ENCODE measurements around the gene LRRTM4. TPM values are rescaled to one million over a fixed set of nuclear protein-coding genes. Genes with fewer than 3 reads are reported as not detected.

The LRRTM4 gene
- total and polyA plus RNA-seq, 2 experiments from 2014 or later, result 8.5 to 15.4 TPM

DNA sequence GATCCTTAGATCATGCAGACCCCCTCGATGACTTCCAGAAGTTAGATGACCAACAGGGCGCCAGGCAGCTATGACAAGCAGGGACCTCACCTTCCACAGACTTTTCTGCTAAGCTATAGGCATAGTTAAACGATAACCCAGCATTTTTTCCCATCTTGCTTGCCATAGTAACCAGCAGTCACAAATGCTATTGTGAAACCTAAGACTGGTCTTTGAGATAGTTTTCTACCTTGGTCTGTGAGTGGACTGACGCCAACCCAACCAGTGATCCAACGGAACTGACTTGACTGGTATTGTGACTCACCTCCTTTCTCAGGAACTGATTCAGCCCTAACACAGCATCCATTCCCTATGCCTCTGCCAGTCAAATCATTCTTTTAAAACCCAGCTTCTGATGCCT is 361.2 kb downstream of the LRRTM4 start:
- H3K27ac ChIP-seq, result no peak overlapping the region
- no peaks in the 10 kb centered on the region for H3K9me3 ChIP-seq (ENCODE audit: low read depth)
- TF ChIP-seq, protein P1, sequence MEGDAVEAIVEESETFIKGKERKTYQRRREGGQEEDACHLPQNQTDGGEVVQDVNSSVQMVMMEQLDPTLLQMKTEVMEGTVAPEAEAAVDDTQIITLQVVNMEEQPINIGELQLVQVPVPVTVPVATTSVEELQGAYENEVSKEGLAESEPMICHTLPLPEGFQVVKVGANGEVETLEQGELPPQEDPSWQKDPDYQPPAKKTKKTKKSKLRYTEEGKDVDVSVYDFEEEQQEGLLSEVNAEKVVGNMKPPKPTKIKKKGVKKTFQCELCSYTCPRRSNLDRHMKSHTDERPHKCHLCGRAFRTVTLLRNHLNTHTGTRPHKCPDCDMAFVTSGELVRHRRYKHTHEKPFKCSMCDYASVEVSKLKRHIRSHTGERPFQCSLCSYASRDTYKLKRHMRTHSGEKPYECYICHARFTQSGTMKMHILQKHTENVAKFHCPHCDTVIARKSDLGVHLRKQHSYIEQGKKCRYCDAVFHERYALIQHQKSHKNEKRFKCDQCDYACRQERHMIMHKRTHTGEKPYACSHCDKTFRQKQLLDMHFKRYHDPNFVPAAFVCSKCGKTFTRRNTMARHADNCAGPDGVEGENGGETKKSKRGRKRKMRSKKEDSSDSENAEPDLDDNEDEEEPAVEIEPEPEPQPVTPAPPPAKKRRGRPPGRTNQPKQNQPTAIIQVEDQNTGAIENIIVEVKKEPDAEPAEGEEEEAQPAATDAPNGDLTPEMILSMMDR (IDR thresholded peaks at IDR 0.05; ENCODE audit: low read depth, low read length), result no peak
- no peak overlapping the region for H3K4me3 ChIP-seq
- peaks cover 4% of the 10 kb centered on the region for H3K4me1 ChIP-seq (ENCODE audit: low read depth)
- no peaks in the 10 kb centered on the region for H3K27me3 ChIP-seq
- H3K36me3 ChIP-seq, result no peaks in the 10 kb centered on the region
- peak in 1 of 2 donors; percentile 3 for DNase-seq (ENCODE audit: low read depth in 1 of 2, low spot score in 1 of 2)

DNA sequence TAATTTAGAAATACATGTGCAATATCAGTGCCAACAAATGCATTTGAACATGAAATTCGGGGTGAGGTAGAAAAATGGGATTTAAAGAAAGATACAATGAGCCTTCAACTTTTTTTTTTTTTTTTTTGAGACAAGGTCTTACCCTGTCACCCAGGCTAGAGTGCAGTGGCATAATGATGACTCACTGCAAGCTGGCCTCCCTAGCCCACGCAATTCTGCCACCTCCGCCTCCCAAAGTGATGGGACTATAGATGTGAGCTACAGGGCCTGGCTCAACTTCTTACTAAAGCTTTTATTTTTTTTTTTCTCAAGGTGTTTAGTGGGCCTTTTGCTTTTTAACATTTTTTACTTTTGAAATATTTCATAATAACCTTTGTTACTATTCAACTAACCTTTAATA is 365.6 kb downstream of the LRRTM4 start:
- Histone ChIP-seq H3K36me3 (no peaks in the 10 kb centered on the region), H3K4me1 (ENCODE audit: low read depth) (peaks cover 4% of the 10 kb centered on the region), H3K27me3 (no peaks in the 10 kb centered on the region), H3K4me3 (no peak overlapping the region), H3K27ac (no peak overlapping the region), H3K9me3 (ENCODE audit: low read depth) (no peaks in the 10 kb centered on the region)
- TF ChIP-seq, protein P1 (IDR thresholded peaks at IDR 0.05; ENCODE audit: low read depth, low read length), result no peak
- no peak for DNase-seq (ENCODE audit: low read depth in 1 of 2, low spot score in 1 of 2)

DNA sequence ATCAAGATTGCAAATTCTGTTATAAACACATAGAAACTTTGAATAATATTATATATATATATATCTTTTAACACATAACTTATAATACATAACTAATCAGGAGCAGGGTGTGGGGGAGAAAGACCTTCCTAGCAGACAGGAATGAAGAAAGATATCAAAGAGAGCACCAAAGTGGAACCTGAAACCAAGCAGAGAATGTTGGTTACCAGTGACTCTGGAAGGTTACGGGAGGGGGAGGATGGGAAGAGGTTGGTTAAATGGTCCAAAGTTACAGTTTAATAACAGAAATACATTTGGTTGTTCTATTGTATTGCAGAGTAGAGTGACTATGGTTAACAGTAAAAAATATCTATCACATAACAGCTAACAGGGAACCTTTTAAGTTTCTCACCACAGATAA is 366.7 kb downstream of the LRRTM4 start:
- Histone ChIP-seq H3K27me3 (no peaks in the 10 kb centered on the region), H3K9me3 (ENCODE audit: low read depth) (no peaks in the 10 kb centered on the region), H3K4me1 (ENCODE audit: low read depth) (peaks cover 4% of the 10 kb centered on the region), H3K4me3 (no peak overlapping the region), H3K27ac (no peak overlapping the region), H3K36me3 (no peaks in the 10 kb centered on the region)
- no peak for DNase-seq (ENCODE audit: low read depth in 1 of 2, low spot score in 1 of 2)
- TF ChIP-seq, protein P1 (IDR thresholded peaks at IDR 0.05; ENCODE audit: low read depth, low read length), result no peak

DNA sequence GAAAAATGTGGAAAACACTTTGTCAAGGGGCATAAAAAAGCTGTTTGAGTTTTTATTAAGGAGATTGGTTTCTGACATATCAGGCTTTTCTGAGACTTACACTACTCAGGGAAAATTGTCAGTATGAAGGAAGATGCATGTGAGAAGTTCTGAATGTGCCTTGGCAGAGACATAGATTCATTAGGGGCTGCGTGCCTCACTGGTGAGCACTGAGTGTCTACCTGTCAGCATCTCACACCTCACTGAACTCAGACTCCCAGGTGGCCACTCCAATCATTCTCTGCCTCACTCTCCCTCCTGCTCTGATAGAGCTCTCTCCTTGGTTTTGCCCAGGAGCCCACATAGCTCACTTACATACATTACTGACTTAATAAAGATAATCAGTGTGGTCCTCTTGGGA is 372.6 kb downstream of the LRRTM4 start:
- Histone ChIP-seq H3K36me3 (no peaks in the 10 kb centered on the region), H3K4me1 (ENCODE audit: low read depth) (peaks cover 5% of the 10 kb centered on the region), H3K27ac (no peak overlapping the region), H3K27me3 (no peaks in the 10 kb centered on the region), H3K4me3 (no peak overlapping the region), H3K9me3 (ENCODE audit: low read depth) (no peaks in the 10 kb centered on the region)
- DNase-seq (ENCODE audit: low read depth in 1 of 2, low spot score in 1 of 2), result no peak
- TF ChIP-seq, protein P1 (IDR thresholded peaks at IDR 0.05; ENCODE audit: low read depth, low read length), result no peak

DNA sequence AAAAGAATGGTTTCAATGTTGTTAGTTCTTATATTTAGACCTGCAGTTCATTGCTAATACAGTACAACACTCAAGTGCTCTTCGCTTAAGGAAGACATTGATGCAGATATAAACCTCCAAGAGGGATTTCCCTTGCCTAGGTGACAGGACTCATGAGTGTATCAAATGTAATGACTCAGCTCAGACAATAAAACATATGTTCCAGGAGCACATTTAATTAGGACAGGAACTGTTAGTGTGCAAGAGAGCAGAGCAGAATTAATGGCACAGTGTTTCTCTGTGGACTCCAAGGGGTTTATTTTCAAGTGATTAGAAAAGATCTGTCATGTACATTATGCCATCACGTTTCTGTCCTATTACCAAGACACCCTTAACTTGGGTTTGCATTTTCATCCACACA is 375.0 kb downstream of the LRRTM4 start:
- DNase-seq (ENCODE audit: low read depth in 1 of 2, low spot score in 1 of 2), result no peak
- Histone ChIP-seq H3K4me3 (no peak overlapping the region), H3K4me1 (ENCODE audit: low read depth) (peaks cover 5% of the 10 kb centered on the region), H3K9me3 (ENCODE audit: low read depth) (no peaks in the 10 kb centered on the region), H3K27me3 (no peaks in the 10 kb centered on the region), H3K27ac (no peak overlapping the region), H3K36me3 (no peaks in the 10 kb centered on the region)
- TF ChIP-seq, protein P1 (IDR thresholded peaks at IDR 0.05; ENCODE audit: low read depth, low read length), result no peak

DNA sequence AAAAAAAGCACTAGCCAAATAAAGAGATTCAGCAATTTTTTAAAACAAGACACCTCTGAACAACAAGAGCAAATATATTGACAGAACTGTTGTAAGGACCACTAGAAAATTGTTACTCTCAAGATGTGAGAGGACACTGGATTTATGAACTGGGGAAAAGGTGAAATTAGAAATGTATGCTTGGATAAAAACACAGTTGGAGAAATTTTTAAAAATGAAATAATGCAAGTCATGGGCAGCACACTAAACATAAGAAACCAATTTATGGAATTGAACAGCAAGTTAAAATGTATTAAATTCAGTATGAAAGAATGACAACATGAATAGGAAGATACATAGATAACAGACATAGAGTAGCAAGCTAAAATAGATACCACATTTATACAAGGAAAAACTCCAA is 377.4 kb downstream of the LRRTM4 start:
- H3K27me3 ChIP-seq, result no peaks in the 10 kb centered on the region
- peaks cover 5% of the 10 kb centered on the region for H3K4me1 ChIP-seq (ENCODE audit: low read depth)
- H3K9me3 ChIP-seq (ENCODE audit: low read depth), result no peaks in the 10 kb centered on the region
- DNase-seq (ENCODE audit: low read depth in 1 of 2, low spot score in 1 of 2), result no peak
- no peak overlapping the region for H3K27ac ChIP-seq
- no peaks in the 10 kb centered on the region for H3K36me3 ChIP-seq
- TF ChIP-seq, protein P1 (IDR thresholded peaks at IDR 0.05; ENCODE audit: low read depth, low read length), result no peak
- no peak overlapping the region for H3K4me3 ChIP-seq
